Erythroblast (primary cell): ENCODE measurements around the gene RAB11FIP4.

Experiments used
- GATA1 ChIP-seq: IDR thresholded peaks from 2 replicates; pipeline ENCODE4 v1.6.1; 2011; ENCODE audit warnings: low read depth, mild to moderate bottlenecking, control low read depth, low read length, moderate library complexity
- POLR2A ChIP-seq: IDR thresholded peaks from 2 replicates; pipeline ENCODE4 v1.6.1; 2011; ENCODE audit warnings: mild to moderate bottlenecking, low read length

GRCh38 chr17:31511580-31511979 lies 120.1 kb downstream of the RAB11FIP4 start:
- TF ChIP-seq POLR2A (no peak), GATA1 (no peak)
